Type B pancreatic cell (in vitro differentiated cells): Measurements from ENCODE around the gene RPL31. TPM values are rescaled to one million over a fixed set of nuclear protein-coding genes. Genes with fewer than 3 reads are reported as not detected.
A peak's percentile ranks its signal among the peaks of the same experiment; 100 is the strongest.

Source experiments
- DNase-seq: peaks from one replicate; pipeline ENCODE4 v3.0.0; 2021; ENCODE audit warnings: mixed read lengths; ENCODE audit not compliant: unreplicated experiment; ENCODE audit errors: extremely low spot score
- H3K27ac Mint-ChIP-seq: 2 replicates; pipeline ENCODE4 v1.8.0; 2021; ENCODE audit warnings: mild to moderate bottlenecking, mixed read lengths
- H3K27me3 Mint-ChIP-seq: 2 replicates; pipeline ENCODE4 v1.8.0; 2021; ENCODE audit warnings: mixed read lengths
- H3K36me3 Mint-ChIP-seq: 2 replicates; pipeline ENCODE4 v1.8.0; 2021; ENCODE audit warnings: mixed read lengths
- H3K4me1 Mint-ChIP-seq: one replicate; pipeline ENCODE4 v1.8.0; 2021; ENCODE audit warnings: mixed read lengths; ENCODE audit not compliant: unreplicated experiment
- H3K4me3 Mint-ChIP-seq: 2 replicates; pipeline ENCODE4 v1.8.0; 2021; ENCODE audit warnings: mild to moderate bottlenecking, mixed read lengths
- H3K9me3 Mint-ChIP-seq: 2 replicates; pipeline ENCODE4 v1.8.0; 2021; ENCODE audit warnings: mixed read lengths
- total RNA-seq: library from RNA; stranded (reverse); gene quantifications from 2 replicates; pipeline ENCODE4 v1.2.1, GENCODE V29; 2021; ENCODE audit warnings: low replicate concordance
- TF ChIP-seq, protein P1 (sequence below): fragments of 200-600 bp; sonication (generic); conservative IDR thresholded peaks from 2 replicates; pipeline ENCODE4 v1.5.0; 2021; ENCODE audit warnings: antibody characterized with exemption, mild to moderate bottlenecking

The RPL31 gene
- total RNA-seq, 1 donor from 2014 or later = 1,718 TPM

DNA sequence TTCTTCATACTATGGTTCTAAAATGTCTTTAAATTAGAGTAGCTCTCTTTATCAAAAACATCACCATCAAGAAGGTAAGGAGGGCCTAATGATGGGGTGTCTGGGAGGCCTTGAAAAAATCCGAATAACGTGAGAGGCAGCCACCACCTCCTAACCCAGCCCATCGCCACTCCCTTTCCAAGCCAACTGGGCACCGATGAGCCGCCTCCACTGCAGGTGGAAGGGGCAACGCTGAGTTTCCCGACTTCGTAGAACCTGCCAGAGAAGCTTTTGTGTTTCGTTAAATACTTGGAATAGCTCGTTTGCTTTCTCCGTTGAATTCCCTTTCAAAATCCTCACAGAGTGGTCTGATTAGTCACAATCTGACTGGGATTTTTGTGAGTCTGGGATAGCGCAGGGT, 22.0 kb upstream of the RPL31 start:
- no peak for DNase-seq
- Mint-ChIP-seq H3K4me3 (no peak overlapping the region), H3K27me3 (peaks cover 5% of the 10 kb centered on the region), H3K27ac (no peak overlapping the region), H3K9me3 (no peaks in the 10 kb centered on the region), H3K4me1 (peaks cover 16% of the 10 kb centered on the region), H3K36me3 (peaks cover 3% of the 10 kb centered on the region)
- TF ChIP-seq, protein P1, sequence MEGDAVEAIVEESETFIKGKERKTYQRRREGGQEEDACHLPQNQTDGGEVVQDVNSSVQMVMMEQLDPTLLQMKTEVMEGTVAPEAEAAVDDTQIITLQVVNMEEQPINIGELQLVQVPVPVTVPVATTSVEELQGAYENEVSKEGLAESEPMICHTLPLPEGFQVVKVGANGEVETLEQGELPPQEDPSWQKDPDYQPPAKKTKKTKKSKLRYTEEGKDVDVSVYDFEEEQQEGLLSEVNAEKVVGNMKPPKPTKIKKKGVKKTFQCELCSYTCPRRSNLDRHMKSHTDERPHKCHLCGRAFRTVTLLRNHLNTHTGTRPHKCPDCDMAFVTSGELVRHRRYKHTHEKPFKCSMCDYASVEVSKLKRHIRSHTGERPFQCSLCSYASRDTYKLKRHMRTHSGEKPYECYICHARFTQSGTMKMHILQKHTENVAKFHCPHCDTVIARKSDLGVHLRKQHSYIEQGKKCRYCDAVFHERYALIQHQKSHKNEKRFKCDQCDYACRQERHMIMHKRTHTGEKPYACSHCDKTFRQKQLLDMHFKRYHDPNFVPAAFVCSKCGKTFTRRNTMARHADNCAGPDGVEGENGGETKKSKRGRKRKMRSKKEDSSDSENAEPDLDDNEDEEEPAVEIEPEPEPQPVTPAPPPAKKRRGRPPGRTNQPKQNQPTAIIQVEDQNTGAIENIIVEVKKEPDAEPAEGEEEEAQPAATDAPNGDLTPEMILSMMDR = no peak

DNA sequence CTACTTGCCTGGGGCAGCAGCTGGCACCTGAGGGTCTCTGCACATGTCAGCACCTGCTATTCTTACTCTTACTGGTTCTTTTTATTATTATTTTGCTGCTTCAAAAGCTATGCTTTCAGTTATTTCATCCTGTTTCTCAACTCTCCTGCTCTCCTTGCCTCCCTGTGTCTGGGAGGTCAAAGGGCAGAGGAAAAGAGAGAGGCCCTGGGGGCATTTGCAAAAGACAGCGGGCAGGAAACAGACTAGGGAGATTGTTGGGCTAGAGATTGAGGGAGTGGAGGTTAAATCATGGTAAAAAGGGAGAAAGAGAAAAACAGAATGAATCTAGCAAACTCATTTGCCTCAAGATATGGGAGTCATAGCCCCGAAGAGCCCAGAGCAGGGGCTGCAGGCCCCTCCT, 21.1 kb upstream of the RPL31 start:
- H3K36me3 Mint-ChIP-seq = peaks cover 4% of the 10 kb centered on the region
- peaks cover 6% of the 10 kb centered on the region for H3K27me3 Mint-ChIP-seq
- H3K4me3 Mint-ChIP-seq = no peak overlapping the region
- H3K9me3 Mint-ChIP-seq = no peaks in the 10 kb centered on the region
- TF ChIP-seq, protein P1 = no peak
- no peak for DNase-seq
- peaks cover 16% of the 10 kb centered on the region for H3K4me1 Mint-ChIP-seq
- peak overlapping the region; percentile 42 for H3K27ac Mint-ChIP-seq

DNA sequence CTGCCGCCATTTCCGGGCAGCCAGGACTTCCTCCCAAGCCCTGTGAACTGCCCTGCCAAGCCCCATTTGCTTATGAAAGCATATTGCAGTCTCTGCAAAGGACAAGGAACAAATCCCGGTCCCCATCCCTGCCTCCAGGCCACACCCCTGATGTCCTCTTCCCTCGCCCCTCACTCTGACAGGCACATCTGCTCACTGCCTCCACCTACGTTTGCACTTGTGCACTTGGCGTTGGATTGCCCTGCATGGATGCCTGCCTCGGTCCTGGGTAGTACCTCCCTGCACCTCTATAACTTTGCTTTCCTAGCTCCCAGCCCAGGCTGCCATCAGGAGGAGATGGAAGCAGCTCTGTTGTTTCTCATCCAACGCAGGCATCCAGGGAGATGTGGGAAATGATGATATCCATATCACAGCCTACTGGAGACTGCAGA, 19.6 kb upstream of the RPL31 start:
- TF ChIP-seq, protein P1 = no peak
- H3K9me3 Mint-ChIP-seq = no peaks in the 10 kb centered on the region
- H3K4me1 Mint-ChIP-seq = peaks cover 16% of the 10 kb centered on the region
- no peak overlapping the region for H3K4me3 Mint-ChIP-seq
- DNase-seq = no peak
- H3K36me3 Mint-ChIP-seq = peaks cover 4% of the 10 kb centered on the region
- no peak overlapping the region for H3K27ac Mint-ChIP-seq
- H3K27me3 Mint-ChIP-seq = peaks cover 6% of the 10 kb centered on the region

DNA sequence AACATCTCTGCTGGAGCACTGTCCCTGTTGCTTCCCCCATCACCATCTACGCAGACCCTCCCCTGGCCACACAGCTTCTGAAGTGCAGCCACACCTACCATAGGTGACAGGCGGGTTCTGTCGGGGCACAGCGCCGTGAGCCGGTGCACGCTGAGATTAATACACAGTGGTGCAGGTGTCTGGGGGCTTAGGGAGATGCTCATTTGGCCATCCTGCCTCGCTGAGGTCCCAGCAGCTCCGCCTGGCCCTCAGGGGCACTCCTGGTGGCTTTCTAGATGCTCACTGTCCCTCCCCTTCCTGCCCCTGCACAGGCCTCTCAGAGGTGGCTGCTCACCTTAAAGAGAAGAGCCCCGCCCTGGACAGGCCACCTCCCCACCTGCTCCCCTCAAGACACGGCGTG, 18.9 kb upstream of the RPL31 start:
- H3K36me3 Mint-ChIP-seq = peaks cover 4% of the 10 kb centered on the region
- TF ChIP-seq, protein P1 = no peak
- H3K27ac Mint-ChIP-seq = no peak overlapping the region

DNA sequence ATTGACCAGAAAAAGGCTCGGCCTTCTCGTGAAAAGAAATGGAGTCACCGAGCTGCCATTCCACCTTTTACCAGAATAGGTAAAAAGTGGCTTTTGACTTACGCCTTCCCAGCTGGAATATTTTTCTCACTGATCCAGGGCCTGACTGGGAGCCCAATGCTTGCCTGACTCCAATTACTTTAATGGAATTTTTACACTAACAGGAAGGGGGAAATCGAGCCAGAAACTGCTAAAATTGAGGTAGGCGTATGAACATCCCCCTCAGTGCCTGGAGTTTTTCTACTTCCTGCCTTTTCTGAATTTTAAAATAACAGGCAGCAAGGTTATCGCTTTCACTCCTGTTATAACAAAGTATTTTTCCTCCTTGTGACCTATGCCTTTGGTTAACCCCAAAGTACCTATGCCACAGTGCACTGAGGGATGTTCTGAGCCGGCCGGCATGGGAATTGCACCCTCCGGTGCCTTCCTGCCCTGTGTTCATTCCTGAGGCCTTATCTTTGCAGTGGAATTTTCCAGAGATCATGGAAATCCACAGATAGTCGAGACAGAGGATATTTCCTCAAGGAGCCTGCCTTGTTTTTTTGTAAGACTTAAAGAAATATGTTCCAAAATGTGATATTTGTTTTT, 18.3 kb upstream of the RPL31 start:
- Mint-ChIP-seq H3K27me3 (peaks cover 6% of the 10 kb centered on the region), H3K36me3 (peaks cover 4% of the 10 kb centered on the region), H3K4me1 (peaks cover 14% of the 10 kb centered on the region), H3K4me3 (no peak overlapping the region), H3K27ac (no peak overlapping the region), H3K9me3 (no peaks in the 10 kb centered on the region)
- no peak for DNase-seq
- TF ChIP-seq, protein P1 = no peak

More for the DNA sequence above, 18.9 kb upstream of the RPL31 start:
- DNase-seq = no peak
- Mint-ChIP-seq H3K27me3 (peaks cover 6% of the 10 kb centered on the region), H3K4me1 (peaks cover 16% of the 10 kb centered on the region), H3K4me3 (no peak overlapping the region), H3K9me3 (no peaks in the 10 kb centered on the region)
